PC-9 (cell line): ENCODE results near the gene C12orf57. TPM values are rescaled to one million over a fixed set of nuclear protein-coding genes. Genes with fewer than 3 reads are reported as not detected.

ENCODE experiments used
- BruUV-seq: library from RNA; stranded (reverse); fragments of 400-500 nt; replicated peaks from 2 replicates; lab custom pipeline; 2021; lab: Mats Ljungman, UMichigan
- CTCF ChIA-PET: fragments of 300-600 bp; sonication (Branson Sonifier 250); formaldehyde crosslinking; loops from one replicate; lab custom pipeline; 2022; ENCODE audit warnings: antibody characterized with exemption; lab: Charles Lee
- POLR2A ChIA-PET: fragments of 300-600 bp; sonication (Branson Sonifier 250); formaldehyde crosslinking; loops from one replicate; lab custom pipeline; 2022; ENCODE audit warnings: antibody characterized with exemption; ENCODE audit not compliant: unreplicated experiment; lab: Charles Lee
- DNase-seq, 2 experiments: peaks; one replicate each; pipeline versions ENCODE4 v3.0.0 to v3.0.0-alpha.2; 2015 to 2022; ENCODE audit warnings: mixed read lengths in 1 of 2
- H2AFZ ChIP-seq: fragments of 200-600 bp; sonication (generic); 2 replicates; pipeline ENCODE4 v1.8.1; 2017; ENCODE audit warnings: antibody characterized with exemption
- H3F3A ChIP-seq: fragments of 200-600 bp; sonication (generic); 2 replicates; pipeline ENCODE4 v1.8.1; 2017; ENCODE audit warnings: antibody characterized with exemption, mild to moderate bottlenecking, low read depth; ENCODE audit not compliant: insufficient read depth
- H3K27ac ChIP-seq: fragments of 200-600 bp; sonication (generic); 2 replicates; pipeline ENCODE4 v1.6.1; 2016; ENCODE audit warnings: mixed run types
- H3K27me3 ChIP-seq: fragments of 200-600 bp; sonication (generic); 2 replicates; pipeline ENCODE4 v1.6.1; 2016; ENCODE audit warnings: low read depth, mixed run types; ENCODE audit not compliant: insufficient read depth
- H3K36me3 ChIP-seq: fragments of 200-600 bp; sonication (generic); 2 replicates; pipeline ENCODE4 v1.6.1; 2016; ENCODE audit warnings: low read depth, mixed run types
- H3K4me1 ChIP-seq: fragments of 200-600 bp; sonication (generic); replicated peaks from 2 replicates; pipeline ENCODE4 v1.6.1; 2016; ENCODE audit warnings: mixed run types; ENCODE audit not compliant: insufficient read depth
- H3K4me2 ChIP-seq: fragments of 200-600 bp; sonication (generic); 2 replicates; pipeline ENCODE4 v1.6.1; 2017; ENCODE audit warnings: mixed run types
- H3K4me3 ChIP-seq: fragments of 200-600 bp; sonication (generic); 2 replicates; pipeline ENCODE4 v1.6.1; 2016; ENCODE audit warnings: mixed run types
- H3K79me2 ChIP-seq: fragments of 200-600 bp; sonication (generic); 2 replicates; pipeline ENCODE4 v1.6.1; 2017; ENCODE audit warnings: low read depth, mixed run types
- H3K9me2 ChIP-seq: fragments of 200-600 bp; sonication (generic); 2 replicates; pipeline ENCODE4 v1.8.1; 2017; ENCODE audit warnings: mild to moderate bottlenecking; ENCODE audit not compliant: insufficient read depth
- H3K9me3 ChIP-seq: fragments of 200-600 bp; sonication (generic); 2 replicates; pipeline ENCODE4 v1.8.1; 2016; ENCODE audit warnings: low read depth; ENCODE audit not compliant: insufficient read depth
- H4K20me1 ChIP-seq: fragments of 200-600 bp; sonication (generic); 2 replicates; pipeline ENCODE4 v1.8.1; 2017; ENCODE audit not compliant: insufficient read depth
- EZH2 ChIP-seq: fragments of 200-600 bp; sonication (generic); IDR thresholded peaks from 2 replicates; pipeline ENCODE4 v1.8.0; 2017; ENCODE audit warnings: antibody characterized with exemption, low read depth
- intact Hi-C: fragments of 100-400 bp; cut with micrococcal nuclease; formaldehyde crosslinking; loops from one replicate; pipeline ENCODE4 v1.10.0; 2022; ENCODE audit not compliant: unreplicated experiment
- total RNA-seq: library from RNA; stranded (reverse); gene quantifications from 2 replicates; pipeline ENCODE4 v1.2.3, GENCODE V29; 2021
- TF ChIP-seq, protein P1 (sequence below): fragments of 200-600 bp; sonication (generic); conservative IDR thresholded peaks from 2 replicates; pipeline ENCODE4 v1.6.1; 2017; ENCODE audit warnings: mixed run types, antibody characterized with exemption, mild to moderate bottlenecking, moderate library complexity

C12orf57 gene
- total RNA-seq, 1 experiment from 2014 or later: 198 TPM

DNA sequence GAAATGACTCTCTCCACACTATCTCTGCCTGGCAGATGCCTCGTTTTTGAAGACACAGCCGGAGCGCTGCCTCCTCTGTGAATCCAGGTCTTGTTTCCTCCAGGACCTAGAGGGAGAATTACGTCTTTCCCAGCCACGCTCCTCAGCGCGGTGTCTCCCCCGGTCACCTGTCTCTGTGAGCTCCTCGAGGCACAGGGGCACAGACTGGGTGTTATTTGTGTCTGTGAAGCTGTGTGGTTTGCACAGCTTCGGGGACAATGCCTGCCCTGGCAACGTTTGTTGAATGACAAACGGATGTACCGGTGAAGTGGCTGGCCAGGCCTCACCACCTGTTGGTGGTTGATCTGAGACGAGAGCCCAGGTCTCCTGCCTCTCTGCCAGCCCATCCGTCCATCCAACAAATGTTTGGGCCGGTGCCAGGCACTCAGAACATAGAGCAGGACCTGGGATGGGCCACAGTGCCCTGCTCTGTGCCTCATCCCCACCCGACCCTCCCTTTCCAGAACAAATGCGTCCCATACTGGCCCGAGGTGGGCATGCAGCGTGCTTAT, 13.4 kb downstream of the C12orf57 start:
- Histone ChIP-seq H2AFZ (no peak overlapping the region), H3K4me2 (no peak overlapping the region), H3K27me3 (no peaks in the 10 kb centered on the region), H3K9me2 (no peaks in the 10 kb centered on the region), H3K79me2 (no peaks in the 10 kb centered on the region), H3K27ac (no peak overlapping the region), H4K20me1 (no peaks in the 10 kb centered on the region), H3K4me3 (no peak overlapping the region), H3K9me3 (no peaks in the 10 kb centered on the region), H3K4me1 (peaks cover 24% of the 10 kb centered on the region), H3K36me3 (no peaks in the 10 kb centered on the region), H3F3A (peaks cover 21% of the 10 kb centered on the region)
- POLR2A ChIA-PET: interaction anchor here (0.6 kb wide), 1 partner anchor 537 kb away, joined by 10 read pairs; no protein-coding TSS in a partner anchor
- no TSS peak for BruUV-seq
- intact Hi-C loops: no loop called here
- CTCF ChIA-PET: no interaction called here
- TF ChIP-seq, protein P1, sequence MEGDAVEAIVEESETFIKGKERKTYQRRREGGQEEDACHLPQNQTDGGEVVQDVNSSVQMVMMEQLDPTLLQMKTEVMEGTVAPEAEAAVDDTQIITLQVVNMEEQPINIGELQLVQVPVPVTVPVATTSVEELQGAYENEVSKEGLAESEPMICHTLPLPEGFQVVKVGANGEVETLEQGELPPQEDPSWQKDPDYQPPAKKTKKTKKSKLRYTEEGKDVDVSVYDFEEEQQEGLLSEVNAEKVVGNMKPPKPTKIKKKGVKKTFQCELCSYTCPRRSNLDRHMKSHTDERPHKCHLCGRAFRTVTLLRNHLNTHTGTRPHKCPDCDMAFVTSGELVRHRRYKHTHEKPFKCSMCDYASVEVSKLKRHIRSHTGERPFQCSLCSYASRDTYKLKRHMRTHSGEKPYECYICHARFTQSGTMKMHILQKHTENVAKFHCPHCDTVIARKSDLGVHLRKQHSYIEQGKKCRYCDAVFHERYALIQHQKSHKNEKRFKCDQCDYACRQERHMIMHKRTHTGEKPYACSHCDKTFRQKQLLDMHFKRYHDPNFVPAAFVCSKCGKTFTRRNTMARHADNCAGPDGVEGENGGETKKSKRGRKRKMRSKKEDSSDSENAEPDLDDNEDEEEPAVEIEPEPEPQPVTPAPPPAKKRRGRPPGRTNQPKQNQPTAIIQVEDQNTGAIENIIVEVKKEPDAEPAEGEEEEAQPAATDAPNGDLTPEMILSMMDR: no peak
- TF ChIP-seq EZH2: no peak
- DNase-seq: no peak

DNA sequence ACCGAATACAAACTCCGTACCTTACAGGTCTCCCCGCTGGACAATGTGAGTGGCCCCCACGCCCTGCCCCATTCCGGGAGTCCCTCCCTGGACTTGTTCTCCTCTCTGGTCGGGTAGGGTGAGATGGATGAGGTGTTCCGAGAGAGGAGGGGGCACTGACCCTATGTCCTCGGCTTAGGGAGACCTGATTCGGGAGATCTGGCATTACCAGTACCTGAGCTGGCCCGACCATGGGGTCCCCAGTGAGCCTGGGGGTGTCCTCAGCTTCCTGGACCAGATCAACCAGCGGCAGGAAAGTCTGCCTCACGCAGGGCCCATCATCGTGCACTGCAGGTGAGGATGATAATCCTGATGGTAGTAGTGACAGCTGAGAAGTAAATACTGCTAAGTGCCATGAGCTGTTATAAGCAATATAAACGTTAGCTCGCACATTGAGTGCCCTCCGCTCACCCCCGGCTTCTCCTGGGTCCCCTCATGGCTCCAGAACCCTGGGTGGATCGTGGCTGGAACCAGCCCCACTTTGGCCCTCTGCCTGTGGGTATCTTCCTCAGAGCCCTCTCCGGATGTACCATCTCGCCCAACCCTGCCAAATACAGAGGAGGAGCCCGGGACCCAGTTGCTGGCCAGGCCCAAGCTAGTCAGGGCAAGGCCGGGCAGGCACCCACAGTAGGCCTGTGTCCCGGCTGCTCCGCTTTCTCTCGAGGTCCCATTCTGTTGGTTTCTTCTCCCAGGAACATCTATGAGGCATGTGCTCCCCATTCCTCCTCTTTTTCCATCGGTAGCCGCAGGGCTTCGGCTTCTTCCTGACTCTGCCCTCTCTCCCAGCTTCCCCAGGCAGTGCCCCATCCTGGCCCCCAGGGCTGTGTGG, 14.2 kb downstream of the C12orf57 start:
- TF ChIP-seq, protein P1: no peak
- TF ChIP-seq EZH2: no peak
- Histone ChIP-seq H3K36me3 (no peaks in the 10 kb centered on the region), H3K27ac (no peak overlapping the region), H3K9me2 (no peaks in the 10 kb centered on the region), H3K9me3 (no peaks in the 10 kb centered on the region), H3K4me1 (peaks cover 29% of the 10 kb centered on the region), H2AFZ (no peak overlapping the region), H4K20me1 (no peaks in the 10 kb centered on the region), H3K4me2 (no peak overlapping the region), H3F3A (peaks cover 28% of the 10 kb centered on the region), H3K79me2 (no peaks in the 10 kb centered on the region), H3K4me3 (no peak overlapping the region), H3K27me3 (no peaks in the 10 kb centered on the region)
- DNase-seq: no peak
- ChIA-PET POLR2A (interaction anchor here (0.6 to 0.7 kb wide), 2 partner anchors 85 to 538 kb away, joined by 3 to 10 read pairs; no protein-coding TSS in a partner anchor), CTCF (no interaction called here)
- BruUV-seq: no TSS peak
- intact Hi-C loops: no loop called here

DNA sequence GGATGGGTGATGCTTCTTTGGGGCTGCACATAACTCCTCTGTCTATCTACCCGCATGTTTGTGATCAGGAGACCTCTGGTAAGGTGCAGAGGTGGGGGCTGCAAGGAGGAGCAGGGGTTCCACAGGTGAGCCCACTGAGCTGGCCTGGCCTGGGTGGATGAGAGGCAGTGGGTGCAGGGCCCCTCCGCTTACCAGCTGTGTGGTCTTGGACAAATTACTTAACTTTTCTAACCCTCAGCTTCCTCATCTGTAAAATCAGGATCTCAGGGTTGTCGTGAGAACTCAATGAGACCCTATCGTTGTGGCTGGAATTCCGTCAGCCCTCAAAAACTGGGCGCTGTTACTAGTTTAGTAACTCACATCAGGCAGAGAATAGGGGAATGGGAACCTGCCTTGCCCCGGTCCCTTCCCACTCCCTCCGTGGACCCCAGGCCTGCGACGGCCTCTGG, 14.8 kb downstream of the C12orf57 start:
- H4K20me1 ChIP-seq: no peaks in the 10 kb centered on the region
- ChIA-PET CTCF (no interaction called here), POLR2A (interaction anchor here (0.7 kb wide), 2 partner anchors 86 to 190 kb away, joined by 3 read pairs; no protein-coding TSS in a partner anchor)
- H3K9me2 ChIP-seq: no peaks in the 10 kb centered on the region
- no peaks in the 10 kb centered on the region for H3K36me3 ChIP-seq
- H3K4me2 ChIP-seq: no peak overlapping the region
- BruUV-seq: no TSS peak
- intact Hi-C loops: no loop called here
- H2AFZ ChIP-seq: no peak overlapping the region
- H3K4me1 ChIP-seq: peaks cover 29% of the 10 kb centered on the region
- no peak overlapping the region for H3K27ac ChIP-seq
- peaks cover 28% of the 10 kb centered on the region for H3F3A ChIP-seq
- no peak for DNase-seq
- H3K4me3 ChIP-seq: no peak overlapping the region
- no peaks in the 10 kb centered on the region for H3K27me3 ChIP-seq
- H3K79me2 ChIP-seq: peaks cover 6% of the 10 kb centered on the region
- TF ChIP-seq EZH2: no peak
- TF ChIP-seq, protein P1: no peak
- H3K9me3 ChIP-seq: no peaks in the 10 kb centered on the region
